HCT116 (cell line): Measurements from ENCODE around the gene ARHGEF10L. TPM values are rescaled to one million over a fixed set of nuclear protein-coding genes. Genes with fewer than 3 reads are reported as not detected.

Experiments
- ATAC-seq: fragments of 200-7000 bp; cut with Tn5 transposase; 2 replicates; pipeline ENCODE4 v1.9.1; 2020; ENCODE audit warnings: mild to moderate bottlenecking, moderate library complexity
- BruUV-seq: library from RNA; stranded (reverse); fragments of 400-500 nt; replicated peaks from 2 replicates; lab custom pipeline; 2021; lab: Mats Ljungman, UMichigan
- CTCF ChIA-PET: fragments of 300-600 bp; sonication (Branson Sonifier 250); formaldehyde crosslinking; loops from one replicate; lab custom pipeline; 2021; ENCODE audit warnings: antibody characterized with exemption; lab: Charles Lee
- POLR2A ChIA-PET: fragments of 300-600, 350-600 bp; sonication (Branson Sonifier 250); formaldehyde crosslinking; loops from one replicate; lab custom pipeline; 2021; ENCODE audit warnings: antibody characterized with exemption; lab: Charles Lee
- RAD21 ChIA-PET, 2 experiments: fragments of 300-600 bp; sonication (Branson Sonifier 250); formaldehyde crosslinking; loops; one replicate each; lab custom pipeline; 2023; ENCODE audit warnings: low total read pairs in 2 of 2; ENCODE audit not compliant: uncharacterized antibody in 2 of 2, unreplicated experiment in 2 of 2, low non-redundant PET in 1 of 2; lab: Charles Lee
- DNase-seq: peaks from one replicate; pipeline ENCODE4 v3.0.0-alpha.2; 2010; ENCODE audit warnings: low read depth, low spot score
- H2AFZ ChIP-seq: fragments of 200-600 bp; shearing (Covaris generic), sonication (generic); 2 replicates; pipeline ENCODE4 v1.6.1; 2017; ENCODE audit warnings: low read depth, mixed run types, mixed read lengths, antibody characterized with exemption, low read length; ENCODE audit not compliant: poor library complexity, severe bottlenecking
- H3K27ac ChIP-seq: 2 replicates; pipeline ENCODE4 v1.5.1; 2012; ENCODE audit warnings: low read depth, low read length
- H3K27me3 ChIP-seq: fragments of 200-600 bp; sonication (generic); 2 replicates; pipeline ENCODE4 v1.6.1; 2016; ENCODE audit warnings: mixed run types, low read length, mixed read lengths; ENCODE audit not compliant: insufficient read depth
- H3K36me3 ChIP-seq, 2 experiments: fragments of 200-500 bp in 1 of 2; fragments of 200-600 bp in 1 of 2; sonication (Bioruptor generic) in 1 of 2; sonication (generic) in 1 of 2; 2 replicates each; pipeline versions ENCODE4 v1.5.1 to v1.6.1; 2014 to 2016; ENCODE audit warnings: low read length in 2 of 2, inconsistent platforms in 1 of 2, mixed read lengths in 1 of 2, mixed run types in 1 of 2; ENCODE audit not compliant: insufficient read depth in 2 of 2, control insufficient read depth in 1 of 2
- H3K4me1 ChIP-seq, 2 experiments: fragments of 200-600 bp in 1 of 2; sonication (generic) in 1 of 2; 2 replicates each; pipeline versions ENCODE4 v1.5.1 to v1.6.1; 2012 to 2017; ENCODE audit warnings: low read length in 2 of 2, inconsistent platforms in 1 of 2, mild to moderate bottlenecking in 1 of 2, mixed read lengths in 1 of 2, mixed run types in 1 of 2, moderate library complexity in 1 of 2; ENCODE audit not compliant: insufficient read depth in 2 of 2, control insufficient read depth in 1 of 2
- H3K4me2 ChIP-seq: fragments of 200-600 bp; sonication (generic); 2 replicates; pipeline ENCODE4 v1.6.1; 2017; ENCODE audit warnings: mixed run types, low read length, mixed read lengths
- H3K4me3 ChIP-seq, 2 experiments: fragments of 200-600 bp in 1 of 2; sonication (generic) in 1 of 2; replicated peaks in 1 of 2; 2 replicates each; pipeline ENCODE4 v1.5.1; 2011 to 2016; ENCODE audit warnings: low read length in 2 of 2, control low read depth in 1 of 2, low read depth in 1 of 2, mild to moderate bottlenecking in 1 of 2, mixed read lengths in 1 of 2, mixed run types in 1 of 2
- H3K79me2 ChIP-seq: fragments of 200-600 bp; sonication (generic); 2 replicates; pipeline ENCODE4 v1.6.1; 2017; ENCODE audit warnings: mild to moderate bottlenecking, mixed run types, low read length, moderate library complexity, mixed read lengths; ENCODE audit not compliant: insufficient read depth
- H3K9ac ChIP-seq: fragments of 200-600 bp; sonication (generic); 2 replicates; pipeline ENCODE4 v1.6.1; 2016; ENCODE audit warnings: low read length, mixed read lengths
- H3K9me2 ChIP-seq: fragments of 200-600 bp; sonication (generic), shearing (Covaris generic); 2 replicates; pipeline ENCODE4 v1.6.1; 2017; ENCODE audit warnings: mixed run types, mild to moderate bottlenecking, moderate library complexity; ENCODE audit not compliant: insufficient read depth
- H3K9me3 ChIP-seq, 2 experiments: fragments of 200-500 bp in 1 of 2; fragments of 200-600 bp in 1 of 2; sonication (Bioruptor generic) in 1 of 2; sonication (generic) in 1 of 2; 2 replicates each; pipeline ENCODE4 v1.6.1; 2014 to 2017; ENCODE audit warnings: low read length in 2 of 2, mixed read lengths in 2 of 2, inconsistent platforms in 1 of 2, low read depth in 1 of 2, mild to moderate bottlenecking in 1 of 2, mixed run types in 1 of 2, moderate library complexity in 1 of 2; ENCODE audit not compliant: control insufficient read depth in 1 of 2, insufficient read depth in 1 of 2
- H4K20me1 ChIP-seq: fragments of 200-600 bp; sonication (generic), shearing (Covaris generic); 2 replicates; pipeline ENCODE4 v1.6.1; 2017; ENCODE audit warnings: mixed run types, mild to moderate bottlenecking, moderate library complexity; ENCODE audit not compliant: insufficient read depth
- ATF3 ChIP-seq: IDR thresholded peaks from 2 replicates; pipeline ENCODE4 v1.6.1; 2012
- CBX3 ChIP-seq: IDR thresholded peaks from 2 replicates; pipeline ENCODE4 v1.6.1; 2012; ENCODE audit warnings: low read depth
- CEBPB ChIP-seq: IDR thresholded peaks from 2 replicates; pipeline ENCODE4 v1.6.1; 2012; ENCODE audit warnings: low read depth
- EGR1 ChIP-seq: IDR thresholded peaks from 2 replicates; pipeline ENCODE4 v1.6.1; 2012; ENCODE audit warnings: low read depth
- ELF1 ChIP-seq: IDR thresholded peaks from 2 replicates; pipeline ENCODE4 v1.6.1; 2012; ENCODE audit warnings: low read depth, borderline replicate concordance
- EZH2 ChIP-seq: fragments of 200-600 bp; sonication (generic); IDR thresholded peaks from 2 replicates; pipeline ENCODE4 v1.6.1; 2017; ENCODE audit warnings: antibody characterized with exemption, mixed run types
- EZH2phosphoT487 ChIP-seq: fragments of 200-600 bp; IDR thresholded peaks from 2 replicates; pipeline ENCODE4 v1.6.1; 2018; ENCODE audit warnings: antibody characterized with exemption, borderline replicate concordance
- FOSL1 ChIP-seq: IDR thresholded peaks from 2 replicates; pipeline ENCODE4 v1.6.1; 2012; ENCODE audit warnings: low read depth
- JUND ChIP-seq: IDR thresholded peaks from 2 replicates; pipeline ENCODE4 v1.6.1; 2012
- SIN3A ChIP-seq: IDR thresholded peaks from 2 replicates; pipeline ENCODE4 v1.6.1; 2012; ENCODE audit warnings: low read depth
- SP1 ChIP-seq: IDR thresholded peaks from 2 replicates; pipeline ENCODE4 v1.6.1; 2012; ENCODE audit warnings: low read depth
- SRF ChIP-seq: IDR thresholded peaks from 2 replicates; pipeline ENCODE4 v1.6.1; 2012; ENCODE audit warnings: low read depth
- TCF7L2 ChIP-seq: IDR thresholded peaks from 2 replicates; pipeline ENCODE4 v1.7.0; 2011; ENCODE audit warnings: borderline replicate concordance, inconsistent platforms; ENCODE audit not compliant: insufficient read depth, insufficient read length; ENCODE audit errors: extremely low read depth
- YY1 ChIP-seq: IDR thresholded peaks from 2 replicates; pipeline ENCODE4 v1.6.1; 2011; ENCODE audit warnings: low read length, low read depth, moderate library complexity, mild to moderate bottlenecking; ENCODE audit not compliant: insufficient replicate concordance; ENCODE audit errors: extremely low read depth
- ZFX ChIP-seq: fragments of 450-650 bp; IDR thresholded peaks from 2 replicates; pipeline ENCODE4 v1.6.1; 2017
- ZNF274 ChIP-seq: fragments of 200-500 bp; sonication (Bioruptor generic); IDR thresholded peaks from 2 replicates; pipeline ENCODE4 v1.6.1; 2014; ENCODE audit warnings: mild to moderate bottlenecking, low read depth, low read length, inconsistent platforms
- intact Hi-C: fragments of 100-400 bp; cut with micrococcal nuclease; formaldehyde crosslinking; loops from 2 replicates; pipeline ENCODE4 v1.10.0; 2022
- total RNA-seq: library from RNA; stranded (reverse); gene quantifications from one replicate; pipeline ENCODE4 v1.2.1, GENCODE V29; 2021; ENCODE audit not compliant: unreplicated experiment
- TF ChIP-seq, protein P1 (sequence below), 3 experiments: fragments of 200-600 bp in 1 of 3; sonication (generic) in 1 of 3; IDR thresholded peaks in 2 of 3; conservative IDR thresholded peaks in 1 of 3; 2 replicates each; pipeline ENCODE4 v1.5.1; 2012 to 2017; ENCODE audit warnings: low read depth in 2 of 3, low read length in 2 of 3, antibody characterized with exemption in 1 of 3, borderline replicate concordance in 1 of 3, control low read depth in 1 of 3, mild to moderate bottlenecking in 1 of 3, mixed read lengths in 1 of 3, mixed run types in 1 of 3, moderate library complexity in 1 of 3; ENCODE audit not compliant: insufficient read depth in 1 of 3
- TF ChIP-seq, protein P2 (sequence below): IDR thresholded peaks from 2 replicates; pipeline ENCODE4 v1.6.1; 2011; ENCODE audit warnings: mild to moderate bottlenecking, low read length, moderate library complexity; ENCODE audit not compliant: insufficient replicate concordance; ENCODE audit errors: extremely low read depth

ARHGEF10L gene
- total RNA-seq, 1 experiment from 2014 or later, result 14.7 TPM

DNA sequence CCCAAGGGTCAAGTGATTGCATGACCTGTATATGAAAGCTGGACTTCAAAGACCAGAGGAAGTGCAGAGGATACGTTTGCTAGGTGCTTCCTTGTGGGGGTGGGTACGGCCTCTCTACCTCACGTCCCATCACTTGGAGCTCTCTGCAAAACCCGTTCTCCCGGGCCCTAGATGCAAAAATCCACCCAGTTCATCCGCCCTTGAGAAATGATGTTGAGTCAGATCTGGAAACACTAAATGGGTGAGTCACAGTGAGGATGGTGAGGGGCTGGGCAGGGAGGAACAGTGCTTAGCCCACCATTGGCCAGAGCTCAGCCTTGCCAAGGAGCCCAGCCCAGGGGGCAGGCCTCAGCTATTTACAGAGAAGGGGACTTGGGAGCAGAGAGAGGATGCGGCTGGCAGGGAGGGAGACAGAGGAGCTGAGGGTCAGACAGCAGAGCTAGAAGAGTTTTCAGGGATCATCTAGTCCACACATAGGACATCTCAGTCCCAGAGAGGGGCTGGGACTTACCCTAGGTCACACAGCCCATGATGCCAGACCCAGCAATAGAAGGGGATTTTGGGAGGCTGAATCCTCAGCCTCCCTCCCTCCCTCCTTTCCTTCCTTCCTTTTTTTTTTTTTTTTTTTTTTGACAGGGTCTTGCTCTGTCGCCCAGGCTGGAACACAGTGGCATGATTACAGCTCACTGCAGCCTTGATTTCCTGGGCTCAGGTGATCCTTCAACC is 14.6 kb downstream of the ARHGEF10L start:
- H4K20me1 ChIP-seq, result no peaks in the 10 kb centered on the region
- peak overlapping the region; percentile 66 for H3K4me2 ChIP-seq
- no peaks in the 10 kb centered on the region for H3K9me2 ChIP-seq
- no peak overlapping the region for H2AFZ ChIP-seq
- RAD21 ChIA-PET, result interaction anchor here in 1 of 2 experiments (1.0 to 1.4 kb wide), 2 partner anchors 15 to 17 kb away, joined by 4 read pairs; no protein-coding TSS in a partner anchor
- H3K79me2 ChIP-seq, result peaks cover 19% of the 10 kb centered on the region
- BruUV-seq, result no TSS peak
- H3K4me1 ChIP-seq, result peaks cover 43 to 78% of the 10 kb centered on the region in 2 experiments
- CTCF ChIA-PET, result interaction anchor here (0.9 to 1.4 kb wide), 2 partner anchors 52 to 53 kb away, joined by 4 to 6 read pairs; no protein-coding TSS in a partner anchor
- POLR2A ChIA-PET, result interaction anchor here (0.7 to 1.6 kb wide), 4 partner anchors 9 to 436 kb away, joined by 3 to 4 read pairs (median 4); no protein-coding TSS in a partner anchor
- DNase-seq (peak; percentile 65), ATAC-seq (peak; percentile 76)
- H3K9ac ChIP-seq, result peak overlapping the region; percentile 37; the same call in 1 of the 2 replicates
- intact Hi-C loops, result no loop called here
- no peaks in the 10 kb centered on the region for H3K36me3 ChIP-seq
- peak overlapping the region; percentile 18 for H3K27ac ChIP-seq
- peak overlapping the region in 1 of 2 experiments; percentile 24; a peak in 1 of 4 replicates for H3K4me3 ChIP-seq
- H3K9me3 ChIP-seq, result no peaks in the 10 kb centered on the region
- H3K27me3 ChIP-seq, result no peaks in the 10 kb centered on the region
- TF ChIP-seq EZH2phosphoT487 (no peak), ZFX (no peak), SP1 (peak; percentile 91), CEBPB (peak; percentile 87), TCF7L2 (no peak), ATF3 (no peak; the same call in 1 of the 2 replicates), JUND (peak; percentile 85), SIN3A (peak; percentile 68; the same call in 1 of the 2 replicates), YY1 (peak; percentile 48), CBX3 (peak; percentile 86), EGR1 (peak; percentile 68), SRF (no peak; the same call in 1 of the 2 replicates), EZH2 (no peak), ELF1 (no peak; the same call in 1 of the 2 replicates), FOSL1 (peak; percentile 88), ZNF274 (no peak)
- TF ChIP-seq, protein P1, sequence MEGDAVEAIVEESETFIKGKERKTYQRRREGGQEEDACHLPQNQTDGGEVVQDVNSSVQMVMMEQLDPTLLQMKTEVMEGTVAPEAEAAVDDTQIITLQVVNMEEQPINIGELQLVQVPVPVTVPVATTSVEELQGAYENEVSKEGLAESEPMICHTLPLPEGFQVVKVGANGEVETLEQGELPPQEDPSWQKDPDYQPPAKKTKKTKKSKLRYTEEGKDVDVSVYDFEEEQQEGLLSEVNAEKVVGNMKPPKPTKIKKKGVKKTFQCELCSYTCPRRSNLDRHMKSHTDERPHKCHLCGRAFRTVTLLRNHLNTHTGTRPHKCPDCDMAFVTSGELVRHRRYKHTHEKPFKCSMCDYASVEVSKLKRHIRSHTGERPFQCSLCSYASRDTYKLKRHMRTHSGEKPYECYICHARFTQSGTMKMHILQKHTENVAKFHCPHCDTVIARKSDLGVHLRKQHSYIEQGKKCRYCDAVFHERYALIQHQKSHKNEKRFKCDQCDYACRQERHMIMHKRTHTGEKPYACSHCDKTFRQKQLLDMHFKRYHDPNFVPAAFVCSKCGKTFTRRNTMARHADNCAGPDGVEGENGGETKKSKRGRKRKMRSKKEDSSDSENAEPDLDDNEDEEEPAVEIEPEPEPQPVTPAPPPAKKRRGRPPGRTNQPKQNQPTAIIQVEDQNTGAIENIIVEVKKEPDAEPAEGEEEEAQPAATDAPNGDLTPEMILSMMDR (IDR thresholded peaks at IDR 0.05 in 2 of 3, conservative IDR thresholded peaks at IDR 0.05 in 1 of 3; ENCODE audit: borderline replicate concordance in 1 of 3, insufficient read depth in 1 of 3, low read depth in 2 of 3, low read length in 2 of 3), result no peak
- TF ChIP-seq, protein P2, sequence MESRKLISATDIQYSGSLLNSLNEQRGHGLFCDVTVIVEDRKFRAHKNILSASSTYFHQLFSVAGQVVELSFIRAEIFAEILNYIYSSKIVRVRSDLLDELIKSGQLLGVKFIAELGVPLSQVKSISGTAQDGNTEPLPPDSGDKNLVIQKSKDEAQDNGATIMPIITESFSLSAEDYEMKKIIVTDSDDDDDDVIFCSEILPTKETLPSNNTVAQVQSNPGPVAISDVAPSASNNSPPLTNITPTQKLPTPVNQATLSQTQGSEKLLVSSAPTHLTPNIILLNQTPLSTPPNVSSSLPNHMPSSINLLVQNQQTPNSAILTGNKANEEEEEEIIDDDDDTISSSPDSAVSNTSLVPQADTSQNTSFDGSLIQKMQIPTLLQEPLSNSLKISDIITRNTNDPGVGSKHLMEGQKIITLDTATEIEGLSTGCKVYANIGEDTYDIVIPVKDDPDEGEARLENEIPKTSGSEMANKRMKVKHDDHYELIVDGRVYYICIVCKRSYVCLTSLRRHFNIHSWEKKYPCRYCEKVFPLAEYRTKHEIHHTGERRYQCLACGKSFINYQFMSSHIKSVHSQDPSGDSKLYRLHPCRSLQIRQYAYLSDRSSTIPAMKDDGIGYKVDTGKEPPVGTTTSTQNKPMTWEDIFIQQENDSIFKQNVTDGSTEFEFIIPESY, result peak; percentile 28
